Measurements from ENCODE around the gene PI16.
A peak's percentile ranks its signal among the peaks of the same experiment; 100 is the strongest.
"Not testable (repeated sequence)": the region's sequence is repeated elsewhere in the genome, so short reads cannot be mapped to it uniquely, and the experiment has no call there.

The PI16 gene

DNA sequence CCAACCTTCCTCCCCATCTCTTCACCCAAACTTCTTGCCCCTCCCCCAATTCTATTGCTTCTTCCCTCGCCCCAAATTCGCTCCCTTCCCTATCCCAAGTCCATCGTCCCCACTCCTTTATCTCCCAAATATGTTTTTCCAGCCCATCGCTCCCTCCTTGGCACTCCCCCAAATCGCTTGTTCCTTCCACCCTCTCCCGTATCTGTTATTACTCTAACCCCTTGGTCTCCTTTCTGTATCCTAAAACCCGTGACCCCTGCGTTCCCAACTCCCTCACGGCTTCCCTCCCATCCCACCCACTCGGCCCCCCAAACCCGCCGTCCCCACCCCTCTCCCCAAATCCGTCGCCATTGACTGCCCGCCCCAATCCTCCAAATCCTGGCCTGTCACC is 30.9 kb downstream of the PI16 start:
- Histone ChIP-seq H3K36me3 (ENCODE audit: insufficient read depth, low read length) (no peaks in the 10 kb centered on the region), H3K27me3 (ENCODE audit: insufficient read depth, low read length) (no peaks in the 10 kb centered on the region), H3K4me1 (ENCODE audit: control insufficient read depth, insufficient read depth, low read length, unreplicated experiment) (peaks cover 32% of the 10 kb centered on the region), H3K4me3 (ENCODE audit: low read depth, low read length) (peak overlapping the region; percentile 94), H2AFZ (ENCODE audit: low read length, unreplicated experiment) (peak overlapping the region; percentile 64), H3K79me2 (ENCODE audit: control insufficient read depth, insufficient read depth, low read length, unreplicated experiment) (peaks cover 60% of the 10 kb centered on the region), H3K27ac (ENCODE audit: low read depth, low read length) (peak overlapping the region; percentile 70)

DNA sequence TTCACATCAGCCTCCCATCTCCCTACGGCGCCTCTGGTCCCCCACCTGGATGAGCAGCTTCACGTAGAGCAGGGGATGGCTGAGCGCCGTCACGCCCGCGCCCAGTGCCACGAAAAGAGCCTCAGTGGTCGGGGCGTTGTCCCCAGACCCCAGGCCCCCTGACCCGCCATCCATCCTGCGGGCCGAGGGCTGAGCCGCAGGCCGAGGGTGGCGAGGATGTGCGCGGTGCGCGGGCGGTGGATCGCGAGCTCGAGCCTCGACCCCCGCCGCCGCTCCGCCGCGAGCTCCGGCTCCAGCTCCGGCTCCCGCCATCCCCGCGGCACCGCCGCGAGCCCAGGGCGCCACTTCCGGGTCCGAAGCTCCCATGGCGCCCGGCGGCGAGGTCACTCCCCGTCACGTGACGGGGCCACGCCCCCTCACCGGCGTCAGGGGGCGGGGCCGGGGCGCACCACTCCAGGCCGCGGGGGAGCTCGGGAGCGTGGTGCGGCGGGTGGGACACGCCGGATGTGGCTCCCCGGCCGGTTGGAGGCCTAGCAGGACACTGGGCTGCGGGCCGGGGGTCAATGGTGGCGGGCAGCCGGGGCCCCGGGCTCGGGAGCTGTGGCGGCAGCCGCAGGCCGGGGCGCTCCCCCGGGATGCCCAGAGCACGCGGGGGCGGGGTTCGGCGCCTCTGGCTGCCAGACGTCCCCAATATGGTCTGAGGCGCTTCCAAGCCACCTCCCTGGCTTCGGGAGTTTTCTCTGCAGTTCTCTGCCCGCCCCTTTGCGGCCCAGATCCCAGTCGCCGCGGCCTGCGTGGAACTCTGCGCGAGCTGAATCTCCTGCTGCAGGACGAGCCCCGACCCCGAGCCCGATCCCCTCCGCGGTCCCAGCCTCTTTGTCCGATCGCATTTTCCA is 31.5 kb downstream of the PI16 start, which contains the start of gene MTCH1:
Gene MTCH1 (minus strand): TSS at position 389 of the 896 bp plus-strand sequence. CDS start 23 bp downstream, at position 366.
- Histone ChIP-seq H3K27ac (ENCODE audit: low read depth, low read length) (peak within 1 kb of the TSS; percentile 70), H3K4me3 (ENCODE audit: low read depth, low read length) (peak within 1 kb of the TSS; percentile 94), H3K27me3 (ENCODE audit: insufficient read depth, low read length) (0 out of 2 replicates have a peak, but pooled peaks cover 4% of the 10 kb centered on the region), H2AFZ (ENCODE audit: low read length, unreplicated experiment) (peak within 1 kb of the TSS; percentile 84), H3K79me2 (ENCODE audit: control insufficient read depth, insufficient read depth, low read length, unreplicated experiment) (peaks cover 54% of the 10 kb centered on the region), H3K36me3 (ENCODE audit: insufficient read depth, low read length) (no peaks in the 10 kb centered on the region), H3K4me1 (ENCODE audit: control insufficient read depth, insufficient read depth, low read length, unreplicated experiment) (peaks cover 32% of the 10 kb centered on the region)

DNA sequence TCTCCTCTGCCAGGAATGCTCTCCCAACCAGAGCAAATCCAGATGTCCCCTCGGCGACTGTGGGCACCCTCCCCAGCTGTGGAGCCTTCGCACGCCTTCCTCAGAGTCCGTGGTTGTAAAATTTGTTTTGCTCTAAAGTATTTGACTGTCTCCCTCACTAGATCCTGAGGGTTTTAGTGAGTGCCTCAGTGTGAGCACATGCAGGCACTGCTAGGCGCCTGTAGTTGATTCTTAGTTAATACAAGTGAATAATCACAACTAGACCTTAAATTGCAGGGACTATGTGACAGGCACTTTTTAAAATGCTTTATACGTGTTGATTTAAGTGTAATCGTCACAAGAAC is 32.1 kb downstream of the PI16 start:
- Histone ChIP-seq H3K4me1 (ENCODE audit: control insufficient read depth, insufficient read depth, low read length, unreplicated experiment) (peaks cover 27% of the 10 kb centered on the region), H3K27ac (ENCODE audit: low read depth, low read length) (peak overlapping the region; percentile 70), H3K4me3 (ENCODE audit: low read depth, low read length) (peak overlapping the region; percentile 94), H3K79me2 (ENCODE audit: control insufficient read depth, insufficient read depth, low read length, unreplicated experiment) (peaks cover 48% of the 10 kb centered on the region), H2AFZ (ENCODE audit: low read length, unreplicated experiment) (peak overlapping the region; percentile 84), H3K36me3 (ENCODE audit: insufficient read depth, low read length) (no peaks in the 10 kb centered on the region), H3K27me3 (ENCODE audit: insufficient read depth, low read length) (0 out of 2 replicates have a peak, but pooled peaks cover 4% of the 10 kb centered on the region)

DNA sequence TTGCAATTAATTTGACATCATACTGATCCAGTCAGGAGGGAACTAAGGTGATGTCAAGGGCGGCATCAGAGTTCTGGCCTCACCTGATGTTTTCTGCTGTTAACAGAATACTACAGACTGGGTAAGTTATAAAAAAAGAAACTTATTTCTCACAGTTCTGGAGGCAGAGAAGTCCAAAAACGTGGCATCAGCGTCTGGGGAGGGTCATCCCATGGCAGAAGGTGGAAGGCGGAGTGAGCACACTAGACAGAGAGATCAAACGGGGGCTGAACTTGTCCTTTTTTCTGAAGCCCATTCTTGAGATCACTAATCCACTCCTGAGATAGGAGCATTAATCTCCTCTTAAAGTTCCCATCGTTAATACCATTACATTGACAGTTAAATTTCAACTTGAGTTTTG is 34.7 kb downstream of the PI16 start:
- H3K36me3 ChIP-seq (ENCODE audit: insufficient read depth, low read length): no peaks in the 10 kb centered on the region
- H3K4me3 ChIP-seq (ENCODE audit: low read depth, low read length): no peak overlapping the region
- H2AFZ ChIP-seq (ENCODE audit: low read length, unreplicated experiment): no peak overlapping the region
- H3K27me3 ChIP-seq (ENCODE audit: insufficient read depth, low read length): 0 out of 2 replicates have a peak, but pooled peaks cover 4% of the 10 kb centered on the region
- peaks cover 23% of the 10 kb centered on the region for H3K79me2 ChIP-seq (ENCODE audit: control insufficient read depth, insufficient read depth, low read length, unreplicated experiment)
- H3K27ac ChIP-seq (ENCODE audit: low read depth, low read length): no peak overlapping the region
- H3K4me1 ChIP-seq (ENCODE audit: control insufficient read depth, insufficient read depth, low read length, unreplicated experiment): peaks cover 9% of the 10 kb centered on the region

DNA sequence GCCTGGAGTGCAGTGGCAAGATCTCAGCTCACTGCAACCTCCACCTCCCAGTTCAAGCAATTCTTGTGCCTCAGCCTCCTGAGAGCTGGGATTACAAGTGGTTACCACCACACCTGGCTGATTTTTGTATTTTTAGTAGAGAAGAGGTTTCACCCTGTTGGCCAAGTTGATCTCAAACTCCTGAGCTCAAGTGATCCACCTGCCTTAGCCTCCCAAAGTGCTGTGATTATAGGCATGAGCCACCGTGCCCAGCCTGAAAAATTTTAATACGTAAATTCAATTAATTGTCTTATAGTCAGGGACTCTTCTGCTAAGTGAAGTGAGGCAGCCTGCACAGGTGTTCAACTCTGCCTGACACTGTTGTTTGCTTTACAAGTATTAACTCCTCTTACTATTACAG is 35.9 kb downstream of the PI16 start:
- not testable (repeated sequence) for H2AFZ ChIP-seq (ENCODE audit: low read length, unreplicated experiment); H3K4me1 ChIP-seq (ENCODE audit: control insufficient read depth, insufficient read depth, low read length, unreplicated experiment); H3K27me3 ChIP-seq (ENCODE audit: insufficient read depth, low read length); H3K4me3 ChIP-seq (ENCODE audit: low read depth, low read length); H3K36me3 ChIP-seq (ENCODE audit: insufficient read depth, low read length); H3K27ac ChIP-seq (ENCODE audit: low read depth, low read length)
- peaks cover 11% of the 10 kb centered on the region for H3K79me2 ChIP-seq (ENCODE audit: control insufficient read depth, insufficient read depth, low read length, unreplicated experiment)

DNA sequence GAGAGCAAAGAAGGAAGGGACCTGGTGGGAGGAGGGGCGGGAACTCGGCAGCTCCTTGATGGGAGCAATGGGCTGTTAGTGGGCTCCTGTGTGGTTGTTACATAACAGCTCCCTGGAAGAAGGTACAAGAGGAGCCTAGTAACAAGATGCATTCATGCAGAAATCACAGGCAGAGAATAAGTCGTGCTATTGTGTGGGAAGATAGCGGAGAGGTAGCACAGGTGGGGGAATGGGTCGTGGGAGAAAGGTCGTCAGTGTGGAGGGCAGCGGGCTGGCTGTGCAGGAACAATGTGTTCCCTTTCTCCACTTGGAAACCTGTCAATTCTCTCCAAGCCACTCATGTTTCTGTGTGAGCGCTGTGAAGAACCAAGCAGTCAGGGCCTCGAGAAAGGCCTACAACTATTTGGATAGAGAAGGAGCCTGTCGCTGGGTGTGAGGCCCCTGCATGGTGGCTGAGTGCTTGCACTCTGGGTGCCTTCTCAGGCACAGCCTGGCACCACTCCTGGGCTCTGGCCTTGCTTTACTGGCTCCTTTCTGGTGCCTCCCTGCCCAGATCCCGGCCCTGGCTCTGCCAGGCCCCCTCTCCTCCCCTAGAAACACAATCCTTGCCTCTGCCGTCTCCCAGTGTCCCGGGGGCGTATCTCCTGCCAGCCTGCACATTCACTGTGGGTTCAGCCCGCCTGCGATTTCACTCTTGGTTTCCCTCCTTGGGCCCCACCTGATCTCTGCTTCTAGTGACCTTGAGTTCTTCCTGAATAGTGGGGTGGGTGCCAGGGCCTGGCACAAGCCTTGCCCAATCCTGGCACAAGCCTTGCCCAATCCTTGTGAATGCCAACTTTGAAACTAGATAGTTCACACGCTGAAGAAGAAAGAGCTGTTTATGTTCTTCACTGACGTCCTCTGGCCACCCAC is 43.5 kb downstream of the PI16 start:
- no peaks in the 10 kb centered on the region for H3K79me2 ChIP-seq (ENCODE audit: control insufficient read depth, insufficient read depth, low read length, unreplicated experiment)
- H3K27ac ChIP-seq (ENCODE audit: low read depth, low read length): no peak overlapping the region
- no peak overlapping the region for H2AFZ ChIP-seq (ENCODE audit: low read length, unreplicated experiment)
- H3K36me3 ChIP-seq (ENCODE audit: insufficient read depth, low read length): no peaks in the 10 kb centered on the region
- no peak overlapping the region for H3K4me3 ChIP-seq (ENCODE audit: low read depth, low read length)
- peaks cover 3% of the 10 kb centered on the region; the same call in 1 of the 2 replicates for H3K27me3 ChIP-seq (ENCODE audit: insufficient read depth, low read length)
- no peaks in the 10 kb centered on the region for H3K4me1 ChIP-seq (ENCODE audit: control insufficient read depth, insufficient read depth, low read length, unreplicated experiment)

DNA sequence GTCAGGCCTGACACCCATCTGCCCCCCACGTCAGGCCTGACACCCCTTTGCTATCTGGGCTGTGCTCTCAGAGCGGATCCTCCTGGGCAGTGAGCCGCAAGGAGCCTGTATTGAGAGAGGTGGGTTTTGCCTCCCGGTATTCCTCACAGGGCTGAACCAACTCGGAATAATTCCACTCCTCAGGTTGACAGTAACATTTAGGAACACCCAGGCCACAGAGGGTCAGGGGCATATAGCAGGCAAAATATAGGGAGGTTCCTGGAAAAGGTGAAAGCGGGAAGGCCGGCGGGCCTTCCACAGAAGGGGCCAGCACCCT is 44.1 kb downstream of the PI16 start:
- H2AFZ ChIP-seq (ENCODE audit: low read length, unreplicated experiment): no peak overlapping the region
- peaks cover 3% of the 10 kb centered on the region; the same call in 1 of the 2 replicates for H3K27me3 ChIP-seq (ENCODE audit: insufficient read depth, low read length)
- H3K4me3 ChIP-seq (ENCODE audit: low read depth, low read length): no peak overlapping the region
- no peaks in the 10 kb centered on the region for H3K79me2 ChIP-seq (ENCODE audit: control insufficient read depth, insufficient read depth, low read length, unreplicated experiment)
- no peaks in the 10 kb centered on the region for H3K4me1 ChIP-seq (ENCODE audit: control insufficient read depth, insufficient read depth, low read length, unreplicated experiment)
- no peaks in the 10 kb centered on the region for H3K36me3 ChIP-seq (ENCODE audit: insufficient read depth, low read length)
- H3K27ac ChIP-seq (ENCODE audit: low read depth, low read length): no peak overlapping the region

DNA sequence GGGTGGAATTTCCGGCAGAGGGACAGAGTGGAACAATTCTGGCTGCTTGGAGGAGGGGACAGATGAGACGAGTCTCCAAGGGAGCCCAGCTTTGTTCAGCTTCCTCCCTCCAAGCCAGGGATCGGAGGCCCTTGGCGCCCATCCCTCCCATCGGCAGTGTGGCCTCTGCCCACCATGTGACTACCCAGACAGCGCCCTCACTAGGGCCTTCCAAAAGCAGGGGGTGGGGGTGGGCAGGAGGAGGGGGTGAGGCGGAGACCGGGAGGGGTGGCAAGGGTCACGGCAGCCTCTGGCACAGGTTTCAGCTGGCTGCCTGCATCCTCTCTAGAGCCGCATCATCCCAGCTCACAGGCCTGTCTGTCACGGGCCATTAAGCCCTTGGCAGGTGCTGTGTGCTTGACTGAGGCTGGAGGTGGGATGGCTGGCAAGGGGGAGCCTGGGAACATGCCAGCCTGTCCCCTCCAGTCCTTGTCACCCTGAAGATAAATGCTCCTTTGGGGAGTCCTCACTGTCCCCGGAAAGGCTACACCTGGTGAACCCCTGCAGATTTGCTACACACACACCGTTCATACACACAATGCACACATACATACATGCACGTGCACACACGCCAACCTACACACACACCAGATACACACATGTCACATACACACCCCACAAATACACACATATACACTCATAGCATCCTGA is 44.7 kb downstream of the PI16 start:
- Histone ChIP-seq H3K27me3 (ENCODE audit: insufficient read depth, low read length) (peaks cover 3% of the 10 kb centered on the region; the same call in 1 of the 2 replicates), H3K79me2 (ENCODE audit: control insufficient read depth, insufficient read depth, low read length, unreplicated experiment) (no peaks in the 10 kb centered on the region), H3K4me1 (ENCODE audit: control insufficient read depth, insufficient read depth, low read length, unreplicated experiment) (no peaks in the 10 kb centered on the region), H3K27ac (ENCODE audit: low read depth, low read length) (no peak overlapping the region), H3K36me3 (ENCODE audit: insufficient read depth, low read length) (no peaks in the 10 kb centered on the region), H3K4me3 (ENCODE audit: low read depth, low read length) (no peak overlapping the region), H2AFZ (ENCODE audit: low read length, unreplicated experiment) (no peak overlapping the region)

DNA sequence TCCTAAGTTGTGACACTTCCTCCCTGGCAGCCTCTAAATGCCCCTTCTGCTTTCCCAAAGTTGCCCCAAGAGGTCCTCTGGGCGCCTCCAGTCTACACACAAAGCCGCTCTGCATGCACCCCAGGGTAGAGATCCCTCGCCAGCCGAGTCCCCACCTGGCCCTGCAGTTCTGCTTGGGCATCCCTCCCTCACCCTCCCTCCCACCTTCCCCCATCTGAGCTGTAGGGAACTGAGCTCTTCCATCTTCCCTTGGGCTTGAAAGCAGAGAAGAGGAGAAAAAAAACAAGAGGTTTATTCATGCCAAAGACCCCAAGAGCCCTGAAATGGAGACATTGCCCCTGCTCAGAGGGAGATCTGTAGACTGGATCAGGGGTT is 45.2 kb downstream of the PI16 start:
- Histone ChIP-seq H3K4me3 (ENCODE audit: low read depth, low read length) (no peak overlapping the region), H3K27me3 (ENCODE audit: insufficient read depth, low read length) (peaks cover 3% of the 10 kb centered on the region; the same call in 1 of the 2 replicates), H2AFZ (ENCODE audit: low read length, unreplicated experiment) (no peak overlapping the region), H3K79me2 (ENCODE audit: control insufficient read depth, insufficient read depth, low read length, unreplicated experiment) (no peaks in the 10 kb centered on the region), H3K36me3 (ENCODE audit: insufficient read depth, low read length) (no peaks in the 10 kb centered on the region), H3K27ac (ENCODE audit: low read depth, low read length) (no peak overlapping the region), H3K4me1 (ENCODE audit: control insufficient read depth, insufficient read depth, low read length, unreplicated experiment) (no peaks in the 10 kb centered on the region)
